ENCODE measurements around the gene FGF1.
A peak's percentile ranks its signal among the peaks of the same experiment; 100 is the strongest.

Gene FGF1

DNA sequence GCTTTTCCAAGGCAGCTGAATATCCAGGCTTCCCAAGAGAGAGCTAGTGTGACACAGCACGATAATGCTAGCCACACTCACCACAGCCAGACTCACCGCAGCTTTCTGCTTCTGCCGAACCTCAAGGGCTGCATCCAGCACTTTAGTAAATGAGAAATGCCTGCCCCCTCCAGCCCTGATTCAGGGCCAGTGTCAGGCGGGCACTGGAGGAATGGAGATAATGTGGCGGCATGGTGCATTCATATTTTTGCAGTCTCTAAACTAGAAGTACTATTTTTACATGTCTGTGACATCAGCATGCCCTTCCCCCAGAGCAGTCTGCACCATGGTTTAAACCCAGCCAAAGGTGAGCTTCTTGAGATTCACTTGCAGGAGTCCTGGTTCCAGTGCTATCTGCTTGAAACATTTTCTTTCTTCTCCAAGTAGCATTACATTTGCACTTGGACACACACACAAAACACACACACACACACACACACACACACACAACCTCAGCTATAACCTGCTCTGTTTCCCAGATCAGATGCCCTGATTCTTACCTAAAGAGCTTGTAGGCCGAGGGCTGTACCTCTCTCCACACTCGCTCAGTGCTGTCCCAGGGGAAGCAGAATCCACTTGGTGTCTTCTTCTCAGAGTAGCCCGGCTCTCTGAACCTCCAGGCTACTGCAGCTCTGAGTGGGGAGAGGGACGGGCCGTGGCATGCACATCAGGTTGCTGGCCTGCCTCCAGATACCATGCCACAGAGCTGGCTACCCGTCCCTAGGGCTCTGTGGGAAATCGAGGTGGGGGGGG, at the start of gene FGF1:
TSS of gene FGF1 (minus strand) at position 673 of the 792 bp plus-strand sequence. CDS start 71,963 bp downstream, outside the sequence.
- DNase-seq (ENCODE audit: low spot score) = peak; percentile 75

DNA sequence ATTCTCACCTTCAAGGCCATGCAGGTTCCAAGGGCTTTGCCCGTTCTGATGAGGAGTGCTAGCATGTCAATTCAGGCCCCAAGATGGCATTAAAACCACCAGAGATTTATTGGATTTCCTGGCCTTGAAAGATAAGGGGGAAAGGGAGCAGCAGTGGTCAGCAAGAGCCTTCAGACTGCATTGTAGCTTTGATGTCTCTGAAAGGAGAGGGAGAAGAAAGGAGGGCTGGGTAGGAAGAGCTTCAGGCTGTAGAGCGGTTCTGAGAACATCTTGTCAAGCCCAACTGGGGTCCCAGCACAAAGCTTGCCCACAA, 41.8 kb upstream of the FGF1 start:
- no peak for DNase-seq (ENCODE audit: low spot score)

- no peak for DNase-seq (ENCODE audit: low spot score)
These were observed 40.4 kb upstream of the FGF1 start for GRCh38 chr5:142726188-142726731.

DNA sequence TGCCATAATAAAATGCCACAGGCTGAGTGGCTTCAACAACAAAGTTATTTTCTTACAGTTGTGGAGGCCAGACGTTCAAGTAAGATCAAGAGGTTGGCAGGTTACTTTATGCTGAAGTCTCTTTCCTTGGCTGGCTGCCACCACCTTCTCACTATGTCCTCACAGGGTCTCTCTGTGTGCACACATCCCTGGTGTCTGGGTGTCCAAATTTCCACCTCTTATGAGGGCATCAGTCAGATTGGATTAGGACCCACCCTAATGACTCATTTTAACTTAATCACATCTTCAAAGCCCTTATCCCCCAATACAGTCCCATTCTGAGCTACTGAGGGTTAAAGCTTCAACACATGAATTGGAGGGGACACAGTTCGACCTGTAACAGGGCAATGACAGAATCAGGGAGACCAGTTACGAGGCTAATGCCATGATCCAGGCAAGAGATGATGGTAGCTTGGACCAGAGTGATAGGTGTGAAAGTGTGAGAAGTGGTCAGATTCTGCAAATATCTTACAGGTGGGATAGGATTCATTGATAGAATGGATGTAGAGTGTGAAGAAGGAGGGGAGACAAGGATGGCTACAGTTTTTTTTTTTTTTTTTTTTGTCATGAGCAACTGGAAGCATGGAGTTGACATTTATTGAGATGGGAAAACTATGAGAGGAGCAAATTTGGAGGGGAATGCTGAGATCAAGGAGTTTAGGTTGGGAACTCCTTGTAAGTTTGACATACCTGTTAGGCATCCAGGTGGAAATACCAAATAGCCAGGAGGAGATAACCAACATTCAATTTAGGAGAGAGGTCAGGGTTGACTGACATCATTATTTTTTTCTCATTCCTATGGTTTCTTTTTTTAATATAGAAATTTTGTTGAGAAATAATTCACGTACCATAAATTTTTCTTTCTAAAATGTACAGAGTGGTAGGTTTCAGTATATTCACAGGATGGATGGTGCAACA, 39.6 kb upstream of the FGF1 start:
- no peak for DNase-seq (ENCODE audit: low spot score)

DNA sequence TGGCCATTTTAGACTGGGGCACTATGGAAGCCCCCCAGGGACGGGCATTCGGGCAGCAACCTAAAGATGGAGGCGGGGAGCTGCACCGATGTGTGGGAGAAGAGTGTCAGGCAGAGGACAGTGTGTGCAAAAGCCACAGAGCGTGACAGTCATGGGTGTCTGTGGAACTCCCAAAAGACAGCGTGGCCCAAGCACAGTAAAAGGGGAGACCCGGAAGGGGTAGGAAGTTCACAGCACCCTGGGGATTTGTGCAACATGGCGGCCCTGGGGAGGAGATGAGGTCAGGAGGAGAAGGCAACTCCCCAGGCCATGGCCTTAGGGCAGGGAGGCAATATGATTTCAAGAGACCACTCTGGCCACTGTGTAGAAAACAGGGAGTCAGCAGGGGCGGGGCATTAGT, 38.9 kb upstream of the FGF1 start:
- DNase-seq (ENCODE audit: low spot score) = no peak

DNA sequence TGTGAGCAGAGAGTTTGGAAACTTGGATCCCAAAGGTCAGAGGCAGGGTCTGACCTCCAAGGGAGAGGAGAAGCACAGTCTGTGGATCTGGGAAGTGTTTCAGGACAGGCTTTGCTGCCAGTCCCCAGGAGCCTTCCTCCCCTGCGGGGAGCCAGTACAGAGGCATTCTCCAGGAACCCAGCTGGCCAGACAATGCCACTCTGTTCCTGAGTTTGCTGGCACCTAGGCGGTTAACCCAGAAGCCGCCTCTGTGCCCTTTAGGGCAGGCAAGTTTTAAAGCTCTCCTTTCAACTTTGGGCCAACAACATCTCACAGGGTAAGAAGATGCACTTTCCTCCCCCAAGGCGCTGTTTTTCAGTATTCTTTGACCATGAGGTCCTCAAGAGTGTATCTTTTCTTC, 37.0 kb upstream of the FGF1 start:
- peak; percentile 28 for DNase-seq (ENCODE audit: low spot score)

DNA sequence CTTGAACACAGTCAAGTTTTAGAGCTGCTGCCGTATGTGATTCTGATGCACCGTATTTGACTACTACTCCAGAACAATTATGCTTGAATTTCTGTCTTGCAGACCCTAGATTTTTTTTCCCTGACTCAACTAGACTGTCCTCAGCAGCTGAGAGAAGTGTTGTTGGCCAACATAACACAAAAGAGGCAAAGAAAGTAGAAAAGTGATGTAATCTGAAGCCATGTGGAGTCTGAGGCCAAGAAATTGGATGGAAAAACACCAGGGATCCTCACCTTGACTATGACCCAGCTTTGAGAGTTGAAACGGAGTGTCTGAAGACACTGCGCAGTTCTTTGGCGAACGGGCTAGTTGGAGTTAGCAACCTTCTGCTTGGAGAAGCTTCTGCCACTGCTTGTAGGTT, 36.3 kb upstream of the FGF1 start:
- peak; percentile 39 for DNase-seq (ENCODE audit: low spot score)

DNA sequence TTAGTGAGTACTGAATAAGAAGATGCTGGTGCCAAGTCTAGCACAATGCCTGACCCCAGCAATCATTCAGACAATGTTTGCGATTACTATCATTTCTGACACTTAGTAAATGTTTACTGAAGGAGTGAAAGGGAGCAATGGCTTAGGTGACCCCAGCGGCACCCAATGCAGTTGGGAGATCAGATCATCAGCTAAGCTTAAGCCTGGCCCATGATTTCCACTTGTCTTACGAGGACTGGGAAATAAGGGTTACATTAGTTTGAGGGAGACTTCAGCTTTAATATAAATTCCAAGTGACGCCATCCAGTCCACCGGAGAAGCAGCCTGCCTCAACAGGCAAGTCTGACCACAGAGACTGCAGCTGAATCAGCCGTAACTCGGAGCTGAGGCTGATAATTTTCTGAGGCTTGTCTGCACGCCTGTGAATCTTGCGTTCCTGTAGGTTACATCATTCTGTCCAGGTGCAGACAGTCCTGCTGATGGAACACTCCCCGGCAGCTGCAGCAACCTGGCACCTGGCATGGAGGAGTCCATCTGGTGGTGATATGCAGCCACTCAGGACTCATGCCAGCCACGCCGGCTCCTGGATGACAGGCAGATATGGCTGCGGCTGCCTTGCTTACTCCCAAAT, 34.9 kb upstream of the FGF1 start:
- DNase-seq (ENCODE audit: low spot score) = no peak

- DNase-seq (ENCODE audit: low spot score) = no peak
These were observed 34.0 kb upstream of the FGF1 start for GRCh38 chr5:142719836-142720370.

DNA sequence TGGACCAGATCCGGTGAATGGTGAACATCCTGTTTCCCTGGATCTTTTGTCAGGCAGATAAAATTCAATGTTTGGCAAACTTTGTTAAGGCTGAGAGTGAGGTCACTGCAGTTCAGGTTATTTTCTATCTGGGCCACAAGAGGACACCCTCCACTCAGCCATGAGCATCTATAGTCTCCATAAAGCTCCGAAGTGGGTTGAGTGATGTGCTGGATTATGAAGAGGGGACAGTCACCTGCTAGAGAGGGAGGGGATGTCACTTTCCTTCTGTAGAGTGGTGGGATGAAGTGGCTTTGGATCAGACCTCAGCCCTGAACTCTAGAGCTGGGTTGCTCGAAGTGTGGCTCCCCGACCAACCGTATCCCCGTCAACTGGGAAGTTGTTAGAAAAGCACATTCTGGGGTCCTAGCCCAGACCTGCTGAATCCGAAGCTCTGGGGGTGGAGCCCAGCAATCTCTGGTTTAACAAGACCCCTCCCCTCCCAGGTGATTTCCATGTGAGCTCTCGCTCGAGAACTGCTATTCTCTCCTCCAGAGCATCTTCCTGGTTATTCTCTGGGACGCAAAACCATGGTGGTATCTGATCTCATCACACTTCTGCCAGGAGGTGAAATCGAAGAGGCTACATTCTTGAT, 31.8 kb upstream of the FGF1 start:
- peak; percentile 78 for DNase-seq (ENCODE audit: low spot score)

GRCh38 chr5:142716963-142717362, 31.1 kb upstream of the FGF1 start:
- DNase-seq (ENCODE audit: low spot score) = peak; percentile 93

GRCh38 chr5:142715291-142715690, 29.4 kb upstream of the FGF1 start:
- no peak for DNase-seq (ENCODE audit: low spot score)

DNA sequence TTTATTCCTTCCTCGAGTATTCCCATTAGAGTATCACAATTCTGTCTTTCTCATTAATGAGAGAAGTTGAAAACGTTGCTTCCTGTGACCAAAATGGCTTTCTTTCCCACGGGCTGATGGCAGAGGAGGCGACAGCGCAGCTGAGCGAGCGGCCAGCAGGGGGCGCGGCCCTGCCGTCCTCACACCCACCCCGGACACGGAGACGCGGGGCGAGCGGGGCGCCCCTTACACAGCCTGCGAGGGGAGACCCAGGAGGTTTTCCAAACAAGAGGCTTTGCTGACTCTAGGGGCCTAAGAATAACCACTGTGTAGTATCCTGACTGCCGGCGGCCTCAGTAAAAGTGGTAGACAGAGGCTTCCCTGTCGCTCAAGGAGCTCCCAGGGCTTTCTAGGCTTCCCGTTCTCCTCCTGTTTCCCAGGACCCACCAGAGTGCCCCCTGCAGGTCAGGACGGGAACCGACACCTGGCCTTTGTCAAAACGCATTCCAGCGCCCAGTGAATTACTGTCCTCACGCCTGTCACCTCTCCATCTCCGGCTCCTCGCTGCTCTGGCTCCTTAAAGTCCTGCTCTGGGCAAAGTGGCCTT, 27.3 kb upstream of the FGF1 start:
- peak; percentile 90 for DNase-seq (ENCODE audit: low spot score)

DNA sequence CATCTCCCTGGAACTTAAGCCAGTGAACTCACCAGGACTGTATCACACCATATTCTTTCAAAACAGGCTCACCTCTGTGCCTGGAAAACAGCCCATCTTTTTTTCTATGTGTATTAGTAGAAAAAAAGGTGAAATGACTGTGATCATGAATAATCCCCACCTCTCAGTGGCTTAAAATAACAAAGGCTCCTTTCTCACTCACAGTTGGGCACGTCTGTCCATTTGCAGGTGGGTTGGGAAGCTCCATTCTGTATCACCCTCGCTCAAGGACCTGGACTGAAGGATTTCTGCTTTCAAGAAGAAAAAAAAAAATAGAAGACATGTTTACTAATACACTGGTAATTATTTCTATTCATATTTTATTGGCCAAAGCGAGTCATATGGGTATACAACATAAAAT, 17.3 kb upstream of the FGF1 start:
- DNase-seq (ENCODE audit: low spot score) = no peak

DNA sequence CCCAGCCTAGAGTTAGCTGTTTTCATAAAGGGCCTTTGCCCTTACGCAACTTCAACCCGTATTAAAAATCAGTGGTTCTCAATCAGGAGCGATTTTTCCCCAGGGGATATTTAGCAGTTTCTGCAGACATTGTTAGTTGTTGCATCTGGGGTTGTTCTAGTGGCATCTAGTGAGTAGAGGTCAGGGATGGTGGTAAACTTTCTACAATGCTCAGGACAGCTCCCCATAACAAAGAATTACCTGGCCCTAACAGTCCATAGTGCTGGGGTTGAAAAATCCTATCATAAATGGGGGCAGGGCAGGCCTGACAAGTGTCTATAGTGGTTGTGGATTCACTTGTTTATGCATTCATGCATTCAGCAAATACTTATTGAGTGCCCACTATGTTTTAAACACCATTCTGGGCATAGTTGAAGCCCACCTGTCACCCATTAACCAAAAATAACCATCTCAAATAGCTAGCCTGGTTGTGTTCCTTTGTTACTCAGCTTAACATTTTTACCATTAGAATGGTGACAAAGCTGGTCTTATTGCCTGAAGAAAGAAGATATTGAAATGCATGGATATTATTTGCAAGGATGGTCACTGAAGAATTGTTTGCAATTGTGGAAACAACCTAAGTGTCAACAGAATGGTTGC, 15.9 kb upstream of the FGF1 start:
- no peak for DNase-seq (ENCODE audit: low spot score)

GRCh38 chr5:142700566-142700965, 14.7 kb upstream of the FGF1 start:
- DNase-seq (ENCODE audit: low spot score) = no peak

GRCh38 chr5:142699184-142699720, 13.4 kb upstream of the FGF1 start:
- peak; percentile 94 for DNase-seq (ENCODE audit: low spot score)

DNA sequence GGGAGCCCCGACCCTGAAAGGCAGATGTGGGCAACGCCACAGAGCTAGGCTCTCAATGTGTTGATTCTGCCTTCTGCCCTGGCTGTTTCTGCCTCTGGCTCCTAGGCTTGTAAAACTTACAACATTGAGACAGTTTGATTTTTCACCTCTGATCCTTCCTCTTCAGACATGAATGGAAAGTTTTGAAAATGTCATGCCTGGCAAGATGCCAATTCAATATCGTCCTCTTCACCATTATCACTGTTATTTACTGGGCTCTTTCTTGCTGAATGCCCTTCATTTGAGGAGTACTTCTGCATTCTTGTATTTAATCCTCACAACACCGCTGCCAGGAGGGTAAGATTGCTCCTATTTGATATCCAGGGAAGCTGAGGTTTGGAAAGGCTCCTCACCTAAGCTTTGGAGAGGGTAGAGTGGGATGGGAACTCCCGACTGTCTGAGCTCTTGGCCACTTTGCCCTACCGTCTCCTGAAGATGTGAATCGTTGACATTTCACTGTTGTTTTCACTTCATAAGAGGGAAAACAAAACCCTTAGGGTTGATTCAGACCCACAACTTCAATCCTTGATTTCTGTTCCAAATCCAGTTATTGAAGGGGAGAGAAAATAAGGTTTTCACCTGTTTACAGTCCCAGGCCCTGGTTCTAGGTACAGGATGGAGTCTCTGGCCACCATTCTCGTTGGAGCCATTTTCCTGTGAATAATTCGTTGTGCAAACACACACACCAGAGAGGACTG, 12.7 kb upstream of the FGF1 start:
- no peak for DNase-seq (ENCODE audit: low spot score)

DNA sequence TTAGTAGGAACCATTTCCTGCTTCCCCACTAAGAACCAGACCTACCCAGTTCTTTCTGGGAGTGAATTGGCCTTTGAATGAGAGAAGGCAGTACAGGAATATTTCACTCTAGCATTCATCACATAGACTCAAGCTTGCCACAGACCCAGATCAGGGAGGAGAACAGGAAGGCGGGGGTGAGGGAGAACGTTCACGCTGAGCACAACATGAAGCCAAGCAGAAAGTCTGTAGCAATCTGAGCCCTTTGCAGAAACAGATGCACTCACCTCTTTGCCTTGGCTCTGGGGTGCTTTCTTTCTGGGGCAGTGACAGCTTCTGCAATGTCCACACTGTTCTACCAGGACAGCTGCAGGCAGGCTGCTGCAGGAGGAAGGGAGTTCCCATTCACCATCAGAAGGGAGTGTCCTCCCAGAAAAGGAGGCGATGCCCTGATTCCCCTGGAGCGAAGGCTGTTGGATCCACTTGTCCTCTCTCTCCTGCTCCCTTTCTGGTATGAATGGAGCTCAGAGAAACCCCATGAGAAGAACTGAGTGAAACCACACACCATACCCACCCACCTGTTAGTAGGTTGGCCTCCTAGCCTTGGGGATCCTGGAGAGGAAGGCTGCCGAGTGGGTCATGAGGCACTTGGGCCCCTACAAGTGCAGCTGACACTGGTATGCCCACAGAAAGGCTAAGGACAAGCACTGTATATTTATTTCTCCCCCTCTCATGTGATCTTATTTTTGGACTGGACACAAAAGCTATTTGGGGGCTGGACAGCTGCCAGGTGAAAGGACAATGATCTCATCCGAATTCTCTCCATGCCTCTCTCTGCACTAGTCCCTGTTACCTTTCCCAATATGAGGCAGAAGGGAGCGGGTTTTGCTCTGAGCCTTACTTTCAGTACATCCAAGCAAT, 11.7 kb upstream of the FGF1 start:
- DNase-seq (ENCODE audit: low spot score) = peak; percentile 51
